PC-9 (cell line): Measurements from ENCODE around the gene DNAH9. TPM values are rescaled to one million over a fixed set of nuclear protein-coding genes. Genes with fewer than 3 reads are reported as not detected.

Experiments used
- BruUV-seq: library from RNA; stranded (reverse); fragments of 400-500 nt; replicated peaks from 2 replicates; lab custom pipeline; 2021; lab: Mats Ljungman, UMichigan
- CTCF ChIA-PET: fragments of 300-600 bp; sonication (Branson Sonifier 250); formaldehyde crosslinking; loops from one replicate; lab custom pipeline; 2022; ENCODE audit warnings: antibody characterized with exemption; lab: Charles Lee
- POLR2A ChIA-PET: fragments of 300-600 bp; sonication (Branson Sonifier 250); formaldehyde crosslinking; loops from one replicate; lab custom pipeline; 2022; ENCODE audit warnings: antibody characterized with exemption; ENCODE audit not compliant: unreplicated experiment; lab: Charles Lee
- DNase-seq, 2 experiments: peaks; one replicate each; pipeline versions ENCODE4 v3.0.0 to v3.0.0-alpha.2; 2015 to 2022; ENCODE audit warnings: mixed read lengths in 1 of 2
- H2AFZ ChIP-seq: fragments of 200-600 bp; sonication (generic); 2 replicates; pipeline ENCODE4 v1.8.1; 2017; ENCODE audit warnings: antibody characterized with exemption
- H3F3A ChIP-seq: fragments of 200-600 bp; sonication (generic); 2 replicates; pipeline ENCODE4 v1.8.1; 2017; ENCODE audit warnings: antibody characterized with exemption, mild to moderate bottlenecking, low read depth; ENCODE audit not compliant: insufficient read depth
- H3K27ac ChIP-seq: fragments of 200-600 bp; sonication (generic); 2 replicates; pipeline ENCODE4 v1.6.1; 2016; ENCODE audit warnings: mixed run types
- H3K27me3 ChIP-seq: fragments of 200-600 bp; sonication (generic); 2 replicates; pipeline ENCODE4 v1.6.1; 2016; ENCODE audit warnings: low read depth, mixed run types; ENCODE audit not compliant: insufficient read depth
- H3K36me3 ChIP-seq: fragments of 200-600 bp; sonication (generic); 2 replicates; pipeline ENCODE4 v1.6.1; 2016; ENCODE audit warnings: low read depth, mixed run types
- H3K4me1 ChIP-seq: fragments of 200-600 bp; sonication (generic); replicated peaks from 2 replicates; pipeline ENCODE4 v1.6.1; 2016; ENCODE audit warnings: mixed run types; ENCODE audit not compliant: insufficient read depth
- H3K4me2 ChIP-seq: fragments of 200-600 bp; sonication (generic); 2 replicates; pipeline ENCODE4 v1.6.1; 2017; ENCODE audit warnings: mixed run types
- H3K4me3 ChIP-seq: fragments of 200-600 bp; sonication (generic); 2 replicates; pipeline ENCODE4 v1.6.1; 2016; ENCODE audit warnings: mixed run types
- H3K79me2 ChIP-seq: fragments of 200-600 bp; sonication (generic); 2 replicates; pipeline ENCODE4 v1.6.1; 2017; ENCODE audit warnings: low read depth, mixed run types
- H3K9me2 ChIP-seq: fragments of 200-600 bp; sonication (generic); 2 replicates; pipeline ENCODE4 v1.8.1; 2017; ENCODE audit warnings: mild to moderate bottlenecking; ENCODE audit not compliant: insufficient read depth
- H3K9me3 ChIP-seq: fragments of 200-600 bp; sonication (generic); 2 replicates; pipeline ENCODE4 v1.8.1; 2016; ENCODE audit warnings: low read depth; ENCODE audit not compliant: insufficient read depth
- H4K20me1 ChIP-seq: fragments of 200-600 bp; sonication (generic); 2 replicates; pipeline ENCODE4 v1.8.1; 2017; ENCODE audit not compliant: insufficient read depth
- EZH2 ChIP-seq: fragments of 200-600 bp; sonication (generic); IDR thresholded peaks from 2 replicates; pipeline ENCODE4 v1.8.0; 2017; ENCODE audit warnings: antibody characterized with exemption, low read depth
- intact Hi-C: fragments of 100-400 bp; cut with micrococcal nuclease; formaldehyde crosslinking; loops from one replicate; pipeline ENCODE4 v1.10.0; 2022; ENCODE audit not compliant: unreplicated experiment
- total RNA-seq: library from RNA; stranded (reverse); gene quantifications from 2 replicates; pipeline ENCODE4 v1.2.3, GENCODE V29; 2021
- TF ChIP-seq, protein P1 (sequence below): fragments of 200-600 bp; sonication (generic); conservative IDR thresholded peaks from 2 replicates; pipeline ENCODE4 v1.6.1; 2017; ENCODE audit warnings: mixed run types, antibody characterized with exemption, mild to moderate bottlenecking, moderate library complexity

The DNAH9 gene
- total RNA-seq, 1 experiment from 2014 or later, result not detected

GRCh38 chr17:11900655-11901054 lies 302.4 kb downstream of the DNAH9 start:
- Histone ChIP-seq H3K27me3 (peaks cover 6% of the 10 kb centered on the region; the same call in 1 of the 2 replicates), H3K27ac (no peak overlapping the region), H3K9me2 (no peaks in the 10 kb centered on the region), H3K36me3 (no peaks in the 10 kb centered on the region), H2AFZ (no peak overlapping the region), H3K4me2 (no peak overlapping the region), H4K20me1 (no peaks in the 10 kb centered on the region), H3K79me2 (no peaks in the 10 kb centered on the region), H3K4me3 (no peak overlapping the region), H3K4me1 (no peaks in the 10 kb centered on the region), H3K9me3 (no peaks in the 10 kb centered on the region), H3F3A (no peaks in the 10 kb centered on the region)
- CTCF ChIA-PET, result no interaction called here
- no TSS peak for BruUV-seq
- POLR2A ChIA-PET, result no interaction called here
- TF ChIP-seq, protein P1, sequence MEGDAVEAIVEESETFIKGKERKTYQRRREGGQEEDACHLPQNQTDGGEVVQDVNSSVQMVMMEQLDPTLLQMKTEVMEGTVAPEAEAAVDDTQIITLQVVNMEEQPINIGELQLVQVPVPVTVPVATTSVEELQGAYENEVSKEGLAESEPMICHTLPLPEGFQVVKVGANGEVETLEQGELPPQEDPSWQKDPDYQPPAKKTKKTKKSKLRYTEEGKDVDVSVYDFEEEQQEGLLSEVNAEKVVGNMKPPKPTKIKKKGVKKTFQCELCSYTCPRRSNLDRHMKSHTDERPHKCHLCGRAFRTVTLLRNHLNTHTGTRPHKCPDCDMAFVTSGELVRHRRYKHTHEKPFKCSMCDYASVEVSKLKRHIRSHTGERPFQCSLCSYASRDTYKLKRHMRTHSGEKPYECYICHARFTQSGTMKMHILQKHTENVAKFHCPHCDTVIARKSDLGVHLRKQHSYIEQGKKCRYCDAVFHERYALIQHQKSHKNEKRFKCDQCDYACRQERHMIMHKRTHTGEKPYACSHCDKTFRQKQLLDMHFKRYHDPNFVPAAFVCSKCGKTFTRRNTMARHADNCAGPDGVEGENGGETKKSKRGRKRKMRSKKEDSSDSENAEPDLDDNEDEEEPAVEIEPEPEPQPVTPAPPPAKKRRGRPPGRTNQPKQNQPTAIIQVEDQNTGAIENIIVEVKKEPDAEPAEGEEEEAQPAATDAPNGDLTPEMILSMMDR, result no peak
- no peak for TF ChIP-seq EZH2
- intact Hi-C loops, result no loop called here
- no peak for DNase-seq

GRCh38 chr17:11901931-11902330 lies 303.7 kb downstream of the DNAH9 start:
- no peaks in the 10 kb centered on the region for H3K9me2 ChIP-seq
- H3K4me3 ChIP-seq, result no peak overlapping the region
- intact Hi-C loops, result no loop called here
- ChIA-PET CTCF (no interaction called here), POLR2A (no interaction called here)
- H3K79me2 ChIP-seq, result no peaks in the 10 kb centered on the region
- H3K9me3 ChIP-seq, result no peaks in the 10 kb centered on the region
- peaks cover 11% of the 10 kb centered on the region; the same call in 1 of the 2 replicates for H3K27me3 ChIP-seq
- TF ChIP-seq, protein P1, result no peak
- H4K20me1 ChIP-seq, result no peaks in the 10 kb centered on the region
- no peaks in the 10 kb centered on the region for H3K4me1 ChIP-seq
- no peaks in the 10 kb centered on the region for H3K36me3 ChIP-seq
- H3K4me2 ChIP-seq, result no peak overlapping the region
- no peak for DNase-seq
- BruUV-seq, result no TSS peak
- no peaks in the 10 kb centered on the region for H3F3A ChIP-seq
- no peak overlapping the region for H2AFZ ChIP-seq
- H3K27ac ChIP-seq, result no peak overlapping the region

DNA sequence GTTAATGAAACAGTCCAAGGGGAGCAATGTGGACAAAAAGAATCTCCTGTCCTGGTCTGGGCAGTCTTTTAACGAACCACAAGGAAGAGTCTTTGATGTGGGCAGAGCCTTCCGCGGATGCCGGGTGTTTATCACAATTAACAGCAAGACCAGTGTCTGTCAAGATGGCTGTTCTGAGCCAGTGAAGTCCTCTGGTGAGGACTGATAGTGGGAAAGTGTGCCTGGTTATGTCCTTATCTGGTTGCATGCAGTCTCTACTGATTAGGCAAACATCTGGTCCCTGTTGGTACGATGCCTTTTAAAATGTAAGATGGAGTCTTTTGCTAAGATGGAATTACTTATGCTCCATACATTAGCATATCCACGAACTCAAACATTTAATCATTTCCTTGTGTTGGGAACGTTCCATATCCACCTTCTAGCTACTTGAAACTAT lies 310.5 kb downstream of the DNAH9 start:
- no peaks in the 10 kb centered on the region for H3K9me3 ChIP-seq
- no TSS peak for BruUV-seq
- CTCF ChIA-PET, result no interaction called here

More for the DNA sequence above, 310.5 kb downstream of the DNAH9 start:
- H3K4me3 ChIP-seq, result no peak overlapping the region
- H3K79me2 ChIP-seq, result no peaks in the 10 kb centered on the region
- intact Hi-C loops, result no loop called here
- no peaks in the 10 kb centered on the region for H3K4me1 ChIP-seq
- POLR2A ChIA-PET, result no interaction called here
- no peak overlapping the region for H3K27ac ChIP-seq
- H3F3A ChIP-seq, result no peaks in the 10 kb centered on the region
- 0 out of 2 replicates have a peak, but pooled peaks cover 6% of the 10 kb centered on the region for H3K27me3 ChIP-seq
- no peak overlapping the region for H2AFZ ChIP-seq
- H3K9me2 ChIP-seq, result no peaks in the 10 kb centered on the region
- H3K36me3 ChIP-seq, result no peaks in the 10 kb centered on the region
- TF ChIP-seq, protein P1, result no peak
- TF ChIP-seq EZH2, result no peak
- no peak overlapping the region for H3K4me2 ChIP-seq
- H4K20me1 ChIP-seq, result no peaks in the 10 kb centered on the region
- no peak for DNase-seq
